Mucosa of descending colon (tissue), 3 donors: ENCODE measurements around the gene RAP1GAP. TPM values are rescaled to one million over a fixed set of nuclear protein-coding genes. Genes with fewer than 3 reads are reported as not detected.

ENCODE experiments used
- ATAC-seq: fragments of 200-7000 bp; cut with Tn5 transposase; one replicate; pipeline ENCODE4 v1.9.1; 2020; ENCODE audit warnings: mild to moderate bottlenecking, moderate library complexity
- DNase-seq, 3 donors: peaks; one replicate each; pipeline ENCODE4 v3.0.0-alpha.2; 2020
- H3K36me3 ChIP-seq: fragments of 200-600 bp; one replicate; pipeline ENCODE4 v1.8.0; 2021; ENCODE audit warnings: low read depth, mild to moderate bottlenecking
- H3K4me1 ChIP-seq: fragments of 200-600 bp; one replicate; pipeline ENCODE4 v1.8.0; 2021; ENCODE audit warnings: low read depth, mild to moderate bottlenecking
- H3K4me3 ChIP-seq: fragments of 200-600 bp; one replicate; pipeline ENCODE4 v1.8.0; 2021; ENCODE audit warnings: mild to moderate bottlenecking
- H3K9me3 ChIP-seq: fragments of 200-600 bp; one replicate; pipeline ENCODE4 v1.8.0; 2021; ENCODE audit warnings: mild to moderate bottlenecking
- CTCF ChIP-seq: fragments of 200-600 bp; IDR thresholded peaks from one replicate; pipeline ENCODE4 v1.8.0; 2022; ENCODE audit warnings: antibody characterized with exemption, mild to moderate bottlenecking
- intact Hi-C, 2 donors: fragments of 100-400 bp; cut with DNase I in 1 of 2; cut with micrococcal nuclease in 1 of 2; formaldehyde crosslinking; loops; one replicate each; pipeline versions ENCODE4 v1.11.0 to v1.11.1; 2022; cut with DNase I, micrococcal nuclease
- total RNA-seq, 3 donors: library from RNA; stranded (reverse); fragmentation: NEBNext Ultra II Directional in 2 of 3; extraction: Animal tissue kit (Norgen Biotek cat#: 25700) in 2 of 3; gene quantifications; one replicate each; pipeline versions ENCODE4 v1.2.1 to v1.2.4, GENCODE V29; 2021 to 2023
- donor health status: DM: no; HTN: no; CAD: no; lungs with moderate emphysema.
- donor health status: DM: no; HTN: no; CAD: no.
- donor health status: DM: no; HTN: yes; CAD: no.

Gene RAP1GAP
- total RNA-seq, 3 donors from 2014 or later, result 15.7 to 59.6 (median 43.0) TPM

DNA sequence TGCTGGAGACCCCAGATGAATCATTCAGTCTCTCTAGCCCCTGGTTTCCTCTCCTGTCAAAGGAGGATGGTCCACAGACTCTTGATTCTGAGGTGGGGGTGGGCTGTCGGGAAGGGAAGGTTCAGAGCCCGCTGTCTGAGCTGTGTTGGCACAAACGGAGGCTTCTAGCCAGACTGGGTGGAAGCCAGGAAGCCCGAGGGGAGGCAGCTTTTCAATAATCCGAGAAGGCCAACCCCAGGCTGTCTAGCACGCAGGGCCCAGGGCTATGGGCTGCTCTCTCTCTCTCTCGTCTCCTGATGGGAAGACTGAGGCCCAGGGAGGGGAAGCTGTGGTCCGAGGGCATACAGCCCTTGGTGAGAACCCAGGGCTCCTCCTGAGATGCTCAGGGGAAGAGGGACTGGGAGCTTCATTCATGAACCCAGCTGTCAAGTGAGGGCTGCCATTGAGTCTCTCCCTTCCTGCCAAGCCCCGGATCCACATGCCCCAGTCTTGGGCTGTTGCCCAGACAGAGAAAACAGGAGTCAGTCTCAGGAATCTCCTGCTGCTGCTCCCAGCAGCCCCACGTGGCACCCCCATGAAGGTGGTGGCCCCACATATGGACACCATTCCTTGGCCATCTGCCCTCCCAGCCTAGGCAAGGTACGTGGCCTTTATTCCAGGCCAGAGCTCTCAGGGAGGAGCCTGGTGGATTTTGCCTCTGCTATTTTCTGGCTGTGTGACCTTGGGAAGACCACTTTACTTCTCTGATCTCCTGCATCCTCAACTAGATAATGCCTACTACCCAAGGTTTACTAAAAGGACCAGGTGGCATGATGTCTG, 44.4 kb downstream of the RAP1GAP start:
- H3K4me1 ChIP-seq, result peaks cover 16% of the 10 kb centered on the region

GRCh38 chr1:21623410-21623961, 45.7 kb downstream of the RAP1GAP start:
- ATAC-seq (peak; percentile 61), DNase-seq (peak; percentile 75 to 82 (median 79))
- no peaks in the 10 kb centered on the region for H3K9me3 ChIP-seq
- TF ChIP-seq CTCF, result no peak
- peaks cover 16% of the 10 kb centered on the region for H3K4me1 ChIP-seq
- intact Hi-C loops, result no loop called here
- H3K36me3 ChIP-seq, result no peaks in the 10 kb centered on the region
- H3K4me3 ChIP-seq, result no peak overlapping the region

More for the DNA sequence above, 44.4 kb downstream of the RAP1GAP start:
- no peaks in the 10 kb centered on the region for H3K9me3 ChIP-seq
- intact Hi-C loops, result no loop called here
- TF ChIP-seq CTCF, result no peak
- DNase-seq, result no peak
- no peak for ATAC-seq
- no peaks in the 10 kb centered on the region for H3K36me3 ChIP-seq
- no peak overlapping the region for H3K4me3 ChIP-seq

DNA sequence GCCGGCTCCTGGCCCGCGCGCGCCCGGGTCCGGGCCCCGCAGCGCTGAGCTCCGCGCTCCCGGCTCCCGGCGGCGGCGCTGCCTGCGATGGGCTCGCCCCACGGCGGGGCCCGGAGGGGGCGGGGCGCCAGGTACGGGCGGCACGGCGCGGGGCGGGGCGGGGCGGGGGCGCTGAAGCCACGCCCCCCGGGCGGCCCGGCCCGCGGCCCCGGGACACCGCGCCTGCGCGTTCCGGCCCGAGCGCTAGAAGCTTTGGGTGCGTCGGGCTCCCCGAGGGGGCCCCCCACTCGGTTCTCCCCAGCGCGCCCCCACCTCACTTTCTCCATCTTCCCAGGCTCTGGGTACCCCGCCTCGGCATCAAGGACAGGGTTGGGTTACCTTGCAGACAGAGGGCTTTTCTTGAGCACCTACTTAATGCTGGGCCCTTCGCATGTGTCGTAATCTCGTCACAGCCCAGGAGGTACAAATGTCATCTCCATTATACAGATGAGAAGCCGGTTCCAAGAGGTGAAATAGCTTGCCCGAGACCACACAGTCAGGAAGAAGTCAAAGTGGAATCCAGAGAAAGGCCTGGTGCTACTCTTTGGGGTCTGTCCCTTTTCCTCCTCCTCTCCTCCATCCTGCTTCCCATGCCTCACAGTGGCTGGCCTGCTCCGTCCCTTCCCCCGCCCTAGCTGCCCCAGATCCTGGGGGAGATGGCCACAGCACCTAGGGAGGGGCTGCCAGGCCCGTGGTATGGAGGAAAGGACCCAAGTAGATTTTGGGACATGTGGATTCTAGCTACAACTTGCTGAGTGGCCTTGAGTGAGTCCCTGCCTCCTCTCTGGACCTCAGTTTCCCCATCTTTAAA, 46.5 kb downstream of the RAP1GAP start:
- H3K4me3 ChIP-seq, result peak overlapping the region; percentile 32
- H3K36me3 ChIP-seq, result no peaks in the 10 kb centered on the region
- TF ChIP-seq CTCF, result no peak
- no peaks in the 10 kb centered on the region for H3K9me3 ChIP-seq
- peaks cover 16% of the 10 kb centered on the region for H3K4me1 ChIP-seq
- ATAC-seq, result peak; percentile 85
- DNase-seq, result peak; percentile 63 to 82 (median 75)
- intact Hi-C loops, result no loop called here

- no peaks in the 10 kb centered on the region for H3K9me3 ChIP-seq
- no peaks in the 10 kb centered on the region for H3K36me3 ChIP-seq
- peak overlapping the region; percentile 32 for H3K4me3 ChIP-seq
- intact Hi-C loops, result no loop called here
- no peak for DNase-seq
- H3K4me1 ChIP-seq, result peaks cover 16% of the 10 kb centered on the region
- ATAC-seq, result no peak
- TF ChIP-seq CTCF, result no peak
Observed at GRCh38 chr1:21621761-21622436, 47.3 kb downstream of the RAP1GAP start.

GRCh38 chr1:21621051-21621450, 48.1 kb downstream of the RAP1GAP start:
- no peaks in the 10 kb centered on the region for H3K36me3 ChIP-seq
- intact Hi-C loops, result no loop called here
- no peak overlapping the region for H3K4me3 ChIP-seq
- no peak for DNase-seq
- no peak for TF ChIP-seq CTCF
- ATAC-seq, result no peak
- H3K4me1 ChIP-seq, result peaks cover 16% of the 10 kb centered on the region
- no peaks in the 10 kb centered on the region for H3K9me3 ChIP-seq
